ENCODE data around the gene KCNQ1OT1.
A peak's percentile ranks its signal among the peaks of the same experiment; 100 is the strongest.

KCNQ1OT1 gene

DNA sequence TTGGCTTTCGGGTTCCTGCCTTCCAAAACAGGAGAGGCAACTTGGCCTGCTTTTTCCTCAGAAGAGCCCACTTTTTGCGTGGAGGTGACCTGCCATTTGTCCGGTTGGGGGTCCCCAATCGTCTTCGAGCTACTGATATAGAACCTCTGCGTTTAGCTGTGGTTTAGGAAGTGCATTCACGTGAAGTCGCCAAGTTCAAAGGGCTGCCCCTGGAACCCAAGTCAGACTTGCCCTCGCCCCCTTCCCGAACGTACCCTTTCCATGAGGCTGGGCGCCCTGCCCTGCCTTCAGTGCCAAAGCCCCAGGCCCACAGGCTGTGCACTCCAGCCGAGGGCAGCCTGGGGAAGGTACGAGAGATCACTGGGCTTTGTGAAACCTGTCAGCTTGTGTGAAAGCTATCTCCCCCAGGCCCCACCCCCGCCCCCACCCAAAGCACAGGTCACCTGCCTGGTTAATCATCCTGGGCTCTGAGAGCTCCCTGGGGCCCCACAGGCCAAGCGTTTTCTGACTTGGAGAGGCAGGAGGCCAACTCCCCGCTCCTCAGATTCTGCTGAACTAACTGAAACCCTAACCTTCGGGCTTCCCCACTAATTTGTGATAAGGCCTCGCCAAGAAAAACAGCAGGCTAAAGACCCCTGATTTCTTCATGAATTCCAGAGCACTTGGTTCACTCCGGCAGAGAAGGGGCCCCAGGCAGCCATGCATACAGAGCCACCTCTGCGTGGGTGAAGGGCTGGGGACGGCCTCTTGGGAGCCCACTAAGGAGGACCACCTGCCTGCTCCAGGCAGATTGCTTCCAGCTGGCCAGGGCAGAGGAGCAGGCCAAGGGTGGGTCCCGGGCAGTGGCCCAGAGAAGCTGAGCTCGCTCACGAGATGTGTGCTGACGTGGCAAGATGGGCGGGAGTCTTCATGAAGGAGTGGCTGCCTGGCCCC lies 25.8 kb upstream of the KCNQ1OT1 start:
- Histone ChIP-seq H2AK5ac (ENCODE audit: low read length) (no peak overlapping the region), H3K36me3 (ENCODE audit: control insufficient read depth, insufficient read depth, low read length) (no peaks in the 10 kb centered on the region), H3K4me2 (ENCODE audit: low read length) (no peak overlapping the region), H3K4me1 (ENCODE audit: control insufficient read depth, low read depth, low read length) (no peaks in the 10 kb centered on the region), H3K4me3 (ENCODE audit: low read length) (no peak overlapping the region), H3K56ac (ENCODE audit: low read length) (no peak overlapping the region), H3K79me2 (ENCODE audit: control insufficient read depth, insufficient read depth, low read length) (no peaks in the 10 kb centered on the region), H3K79me1 (ENCODE audit: low read length) (no peaks in the 10 kb centered on the region), H4K8ac (ENCODE audit: low read depth, low read length) (no peak overlapping the region), H2BK5ac (ENCODE audit: low read length) (no peak overlapping the region), H3K27me3 (ENCODE audit: insufficient read depth, low read length, poor library complexity) (no peaks in the 10 kb centered on the region), H3K27ac (ENCODE audit: low read depth, low read length) (no peak overlapping the region), H2BK120ac (ENCODE audit: low read depth, low read length) (no peak overlapping the region), H3K4ac (ENCODE audit: low read depth, low read length) (no peak overlapping the region), H3K23ac (ENCODE audit: low read length) (no peak overlapping the region), H2BK15ac (replicated peaks; ENCODE audit: low read depth) (no peak overlapping the region), H3K18ac (ENCODE audit: low read length) (no peak overlapping the region), H4K5ac (ENCODE audit: low read length) (no peak overlapping the region), H3K9ac (ENCODE audit: low read length) (no peak overlapping the region)
- WGBS (ENCODE audit: extremely low coverage, insufficient coverage, low lambda C conversion rate), result no CpG with 5 or more reads among the region's 27 CpGs
- no peak for DNase-seq

DNA sequence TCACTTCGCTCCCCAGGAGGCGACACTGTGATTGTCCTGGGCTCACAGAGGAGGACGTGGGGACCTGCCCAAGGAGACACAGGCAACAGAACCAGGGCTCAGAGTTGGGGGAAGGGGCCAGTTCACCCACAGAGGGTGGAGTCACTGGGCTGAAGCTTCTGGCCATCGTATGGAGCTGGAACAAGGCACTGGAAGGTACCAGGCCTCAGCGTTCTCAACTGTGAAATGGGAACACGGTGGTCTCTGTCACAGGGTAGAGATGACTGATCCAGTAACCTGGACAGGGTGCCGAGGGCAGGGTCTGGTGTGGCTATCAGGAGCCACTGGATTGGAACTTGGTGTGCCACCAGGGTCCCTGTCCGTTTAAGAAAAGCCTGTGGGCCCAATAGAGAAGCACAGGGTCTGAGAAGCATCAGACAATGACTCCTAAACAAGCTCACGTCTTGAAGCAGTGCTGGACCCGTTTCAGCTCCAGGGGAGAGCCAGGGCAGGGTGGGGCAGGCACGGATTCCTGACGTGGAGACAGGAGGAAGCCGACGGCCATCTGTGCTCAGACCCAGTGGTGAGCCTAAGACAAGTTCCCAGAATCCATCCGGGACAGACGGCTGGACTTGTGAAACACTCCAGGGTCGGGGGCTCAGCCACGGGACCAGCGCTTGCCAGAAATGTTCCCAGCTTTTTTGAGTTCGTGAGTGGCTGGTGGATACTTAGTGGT lies 25.0 kb upstream of the KCNQ1OT1 start:
- no peak overlapping the region for H3K18ac ChIP-seq (ENCODE audit: low read length)
- no peak overlapping the region for H2AK5ac ChIP-seq (ENCODE audit: low read length)
- H3K4me3 ChIP-seq (ENCODE audit: low read length), result no peak overlapping the region
- no peaks in the 10 kb centered on the region for H3K79me1 ChIP-seq (ENCODE audit: low read length)
- no peaks in the 10 kb centered on the region for H3K27me3 ChIP-seq (ENCODE audit: insufficient read depth, low read length, poor library complexity)
- WGBS (ENCODE audit: extremely low coverage, insufficient coverage, low lambda C conversion rate), result no CpG with 5 or more reads among the region's 20 CpGs
- H4K5ac ChIP-seq (ENCODE audit: low read length), result no peak overlapping the region
- no peak overlapping the region for H4K8ac ChIP-seq (ENCODE audit: low read depth, low read length)
- no peak overlapping the region for H3K4ac ChIP-seq (ENCODE audit: low read depth, low read length)
- no peak overlapping the region for H2BK120ac ChIP-seq (ENCODE audit: low read depth, low read length)
- no peak overlapping the region for H3K4me2 ChIP-seq (ENCODE audit: low read length)
- H3K27ac ChIP-seq (ENCODE audit: low read depth, low read length), result no peak overlapping the region
- H3K23ac ChIP-seq (ENCODE audit: low read length), result no peak overlapping the region
- DNase-seq, result no peak
- no peaks in the 10 kb centered on the region for H3K79me2 ChIP-seq (ENCODE audit: control insufficient read depth, insufficient read depth, low read length)
- no peak overlapping the region for H3K9ac ChIP-seq (ENCODE audit: low read length)
- H3K56ac ChIP-seq (ENCODE audit: low read length), result no peak overlapping the region
- H2BK5ac ChIP-seq (ENCODE audit: low read length), result no peak overlapping the region
- no peaks in the 10 kb centered on the region for H3K4me1 ChIP-seq (ENCODE audit: control insufficient read depth, low read depth, low read length)
- no peaks in the 10 kb centered on the region for H3K36me3 ChIP-seq (ENCODE audit: control insufficient read depth, insufficient read depth, low read length)
- no peak overlapping the region for H2BK15ac ChIP-seq (replicated peaks; ENCODE audit: low read depth)

DNA sequence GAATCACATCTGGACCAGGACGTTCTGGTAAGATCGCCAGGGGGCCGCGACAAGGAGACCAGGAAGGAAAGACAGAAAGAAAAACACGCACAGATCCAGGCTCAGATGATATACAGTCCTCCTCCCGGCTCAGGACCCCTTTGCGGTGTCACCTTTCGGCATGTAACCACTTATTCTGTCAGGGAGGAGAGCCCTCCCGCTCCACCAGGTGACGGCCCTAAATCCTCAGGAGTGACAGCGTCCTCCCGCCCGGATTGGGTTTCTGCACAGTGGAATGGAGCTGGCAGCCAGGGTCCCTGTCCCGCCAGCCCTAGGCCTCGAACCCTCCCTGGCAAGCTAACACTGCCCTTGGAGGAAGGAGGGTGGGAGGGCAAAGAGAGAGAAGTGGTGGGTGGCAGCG lies 24.3 kb upstream of the KCNQ1OT1 start:
- H3K27me3 ChIP-seq (ENCODE audit: insufficient read depth, low read length, poor library complexity), result no peaks in the 10 kb centered on the region
- no peaks in the 10 kb centered on the region for H3K79me1 ChIP-seq (ENCODE audit: low read length)

DNA sequence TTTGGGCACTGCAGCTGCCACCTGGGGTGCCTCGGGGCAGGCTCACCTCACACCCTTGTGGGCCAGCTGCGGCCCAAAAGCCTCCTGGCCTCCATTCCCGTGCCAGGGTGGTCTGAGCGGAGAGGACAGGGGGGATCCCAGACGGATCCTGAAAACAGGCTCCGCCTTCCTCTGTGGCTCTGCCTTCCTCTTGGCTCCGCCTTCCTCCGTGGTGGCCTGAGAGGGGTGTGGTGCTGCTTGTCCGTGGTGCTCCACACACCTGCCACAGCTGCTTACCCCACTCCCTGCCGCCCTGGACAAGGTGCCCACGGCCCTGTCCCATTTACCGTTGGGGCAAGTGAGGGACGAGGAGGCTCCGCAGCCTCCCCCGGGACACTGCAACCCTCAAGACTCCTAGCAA lies 23.2 kb upstream of the KCNQ1OT1 start:
- Histone ChIP-seq H3K4ac (ENCODE audit: low read depth, low read length) (no peak overlapping the region), H3K18ac (ENCODE audit: low read length) (no peak overlapping the region), H2BK120ac (ENCODE audit: low read depth, low read length) (no peak overlapping the region), H3K23ac (ENCODE audit: low read length) (no peak overlapping the region), H3K56ac (ENCODE audit: low read length) (no peak overlapping the region), H3K27me3 (ENCODE audit: insufficient read depth, low read length, poor library complexity) (no peaks in the 10 kb centered on the region), H3K79me2 (ENCODE audit: control insufficient read depth, insufficient read depth, low read length) (no peaks in the 10 kb centered on the region), H3K4me3 (ENCODE audit: low read length) (no peak overlapping the region), H3K4me2 (ENCODE audit: low read length) (no peak overlapping the region), H4K5ac (ENCODE audit: low read length) (no peak overlapping the region), H3K9ac (ENCODE audit: low read length) (no peak overlapping the region), H2BK15ac (replicated peaks; ENCODE audit: low read depth) (no peak overlapping the region), H2AK5ac (ENCODE audit: low read length) (no peak overlapping the region), H3K79me1 (ENCODE audit: low read length) (no peaks in the 10 kb centered on the region), H4K8ac (ENCODE audit: low read depth, low read length) (no peak overlapping the region), H3K27ac (ENCODE audit: low read depth, low read length) (no peak overlapping the region), H3K4me1 (ENCODE audit: control insufficient read depth, low read depth, low read length) (peaks cover 2% of the 10 kb centered on the region), H2BK5ac (ENCODE audit: low read length) (no peak overlapping the region), H3K36me3 (ENCODE audit: control insufficient read depth, insufficient read depth, low read length) (no peaks in the 10 kb centered on the region)
- DNase-seq, result no peak
- WGBS (ENCODE audit: extremely low coverage, insufficient coverage, low lambda C conversion rate), result no CpG with 5 or more reads among the region's 15 CpGs

More for the DNA sequence above, 24.3 kb upstream of the KCNQ1OT1 start:
- no peak overlapping the region for H3K4me2 ChIP-seq (ENCODE audit: low read length)
- no peak overlapping the region for H2BK15ac ChIP-seq (replicated peaks; ENCODE audit: low read depth)
- H3K56ac ChIP-seq (ENCODE audit: low read length), result no peak overlapping the region
- no peak overlapping the region for H3K27ac ChIP-seq (ENCODE audit: low read depth, low read length)
- H2AK5ac ChIP-seq (ENCODE audit: low read length), result no peak overlapping the region
- no peak overlapping the region for H3K9ac ChIP-seq (ENCODE audit: low read length)
- H3K36me3 ChIP-seq (ENCODE audit: control insufficient read depth, insufficient read depth, low read length), result no peaks in the 10 kb centered on the region
- no peak overlapping the region for H3K4ac ChIP-seq (ENCODE audit: low read depth, low read length)
- no peak overlapping the region for H3K18ac ChIP-seq (ENCODE audit: low read length)
- H3K79me2 ChIP-seq (ENCODE audit: control insufficient read depth, insufficient read depth, low read length), result no peaks in the 10 kb centered on the region
- no peak overlapping the region for H2BK5ac ChIP-seq (ENCODE audit: low read length)
- no peaks in the 10 kb centered on the region for H3K4me1 ChIP-seq (ENCODE audit: control insufficient read depth, low read depth, low read length)
- H2BK120ac ChIP-seq (ENCODE audit: low read depth, low read length), result no peak overlapping the region
- no peak overlapping the region for H4K5ac ChIP-seq (ENCODE audit: low read length)
- no peak overlapping the region for H3K4me3 ChIP-seq (ENCODE audit: low read length)
- no peak overlapping the region for H4K8ac ChIP-seq (ENCODE audit: low read depth, low read length)
- WGBS (ENCODE audit: extremely low coverage, insufficient coverage, low lambda C conversion rate), result no CpG with 5 or more reads among the region's 16 CpGs
- H3K23ac ChIP-seq (ENCODE audit: low read length), result no peak overlapping the region
- DNase-seq, result no peak

DNA sequence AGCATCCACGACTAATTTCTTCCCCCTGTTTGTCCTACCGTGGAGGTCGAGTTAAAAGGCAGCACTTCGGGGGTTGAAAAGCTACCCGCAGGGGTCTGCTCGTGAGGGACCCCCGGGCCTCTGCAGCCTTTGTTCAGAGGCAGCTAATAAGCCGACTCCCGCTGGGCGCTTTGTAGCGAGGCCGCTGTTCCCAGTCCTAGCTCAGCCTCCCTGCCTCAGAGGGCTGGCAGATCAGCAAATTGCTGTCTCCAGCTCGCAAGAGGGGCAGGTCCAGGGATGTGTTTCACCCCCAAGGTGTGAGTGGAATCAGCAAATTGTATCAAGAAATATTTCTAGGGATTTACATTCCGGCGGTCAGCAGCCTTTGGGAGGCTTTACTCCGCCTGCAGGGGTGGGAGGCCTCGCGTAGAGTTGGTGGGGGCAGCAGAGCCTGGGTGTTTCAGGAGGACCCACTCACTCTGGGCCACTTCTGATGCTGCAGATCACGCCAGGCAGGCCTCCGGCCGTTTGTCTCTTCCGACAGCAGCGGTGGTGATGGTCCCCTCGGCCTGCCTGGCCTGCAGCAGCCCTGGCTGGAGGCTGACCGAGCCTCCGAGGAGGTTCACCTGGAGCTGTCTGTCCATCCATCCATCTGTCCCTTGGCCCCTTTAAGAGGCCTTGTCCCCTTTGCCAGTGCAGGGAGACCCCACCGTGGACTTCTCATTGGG lies 21.6 kb upstream of the KCNQ1OT1 start:
- Histone ChIP-seq H3K4ac (ENCODE audit: low read depth, low read length) (no peak overlapping the region), H4K5ac (ENCODE audit: low read length) (no peak overlapping the region), H3K79me1 (ENCODE audit: low read length) (no peaks in the 10 kb centered on the region), H3K23ac (ENCODE audit: low read length) (no peak overlapping the region), H2BK5ac (ENCODE audit: low read length) (no peak overlapping the region), H3K4me1 (ENCODE audit: control insufficient read depth, low read depth, low read length) (peaks cover 2% of the 10 kb centered on the region), H3K27me3 (ENCODE audit: insufficient read depth, low read length, poor library complexity) (no peaks in the 10 kb centered on the region), H3K79me2 (ENCODE audit: control insufficient read depth, insufficient read depth, low read length) (no peaks in the 10 kb centered on the region), H3K27ac (ENCODE audit: low read depth, low read length) (no peak overlapping the region), H3K4me2 (ENCODE audit: low read length) (no peak overlapping the region), H3K36me3 (ENCODE audit: control insufficient read depth, insufficient read depth, low read length) (no peaks in the 10 kb centered on the region), H2BK120ac (ENCODE audit: low read depth, low read length) (no peak overlapping the region), H3K4me3 (ENCODE audit: low read length) (no peak overlapping the region), H2BK15ac (replicated peaks; ENCODE audit: low read depth) (no peak overlapping the region), H3K9ac (ENCODE audit: low read length) (no peak overlapping the region), H3K18ac (ENCODE audit: low read length) (no peak overlapping the region), H3K56ac (ENCODE audit: low read length) (no peak overlapping the region), H2AK5ac (ENCODE audit: low read length) (no peak overlapping the region), H4K8ac (ENCODE audit: low read depth, low read length) (no peak overlapping the region)
- WGBS (ENCODE audit: extremely low coverage, insufficient coverage, low lambda C conversion rate), result no CpG with 5 or more reads among the region's 27 CpGs
- DNase-seq, result peak; percentile 58

Data from mesendoderm (in vitro differentiated cells).